NT2/D1 (cell line): ENCODE measurements around the gene DPP3.

Experiments used
- YY1 ChIP-seq: IDR thresholded peaks from 2 replicates; pipeline ENCODE4 v1.6.1; 2011; ENCODE audit not compliant: insufficient read length, insufficient read depth
- ZNF274 ChIP-seq: IDR thresholded peaks from 2 replicates; pipeline ENCODE4 v1.6.1; 2011; ENCODE audit warnings: mild to moderate bottlenecking, low read depth, low read length

DNA sequence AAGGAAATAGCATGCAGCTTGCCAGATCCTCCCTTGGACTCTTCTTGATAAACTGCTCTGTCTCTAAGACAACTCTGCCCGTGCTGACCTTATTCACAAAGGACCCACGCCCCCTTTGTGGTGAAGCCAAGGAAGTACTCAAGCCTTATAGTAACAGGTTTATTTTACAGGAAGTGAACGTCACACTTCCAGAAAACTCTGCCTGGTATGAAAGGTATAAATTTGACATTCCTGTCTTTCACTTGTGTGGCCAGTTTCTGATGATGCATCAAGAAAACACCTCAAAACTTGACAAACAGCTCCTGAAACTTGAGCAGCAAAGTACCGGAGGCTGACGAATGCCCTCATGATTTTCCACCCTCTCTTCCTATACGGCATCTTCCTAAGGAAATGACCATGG lies 26.0 kb upstream of the DPP3 start:
- TF ChIP-seq ZNF274 (no peak), YY1 (no peak)
